NCI-H524 treated with DMSO at 0.1 percent for 48 hours (cell line): Measurements from ENCODE around the gene LRP1B.
"Not testable (repeated sequence)": the region's sequence is repeated elsewhere in the genome, so short reads cannot be mapped to it uniquely, and the experiment has no call there.

Experiments used
- DNase-seq: peaks from one replicate; lab custom pipeline; 2025; lab: John Stamatoyannopoulos, UW

The LRP1B gene

DNA sequence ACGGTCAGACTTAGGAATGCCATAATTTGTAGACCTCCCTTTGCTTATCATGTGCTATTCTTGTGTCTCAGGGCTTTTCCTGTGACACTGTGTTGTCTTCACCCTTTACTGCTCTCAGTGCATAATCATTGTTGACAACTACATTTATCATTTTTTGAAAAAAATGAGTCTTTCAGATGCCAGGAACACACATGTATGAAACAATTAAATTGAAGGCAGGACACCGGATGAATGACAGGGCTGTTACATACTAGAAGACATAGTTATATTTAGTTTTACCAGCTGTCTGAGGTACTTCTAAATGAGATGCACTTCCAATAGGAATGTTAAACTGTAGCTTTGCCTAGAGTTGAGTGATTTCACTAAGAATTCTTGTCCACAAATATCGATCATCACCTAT lies 243.5 kb downstream of the LRP1B start:
- no peak for DNase-seq

GRCh38 chr2:141878016-141878415 lies 252.8 kb downstream of the LRP1B start:
- DNase-seq, result no peak

- DNase-seq, result no peak
These were observed 258.7 kb downstream of the LRP1B start for GRCh38 chr2:141871913-141872634.

- DNase-seq, result no peak
These were observed 261.2 kb downstream of the LRP1B start for GRCh38 chr2:141869572-141869971.

GRCh38 chr2:141863964-141864363 lies 266.9 kb downstream of the LRP1B start:
- no peak for DNase-seq

- no peak for DNase-seq
These were observed 274.4 kb downstream of the LRP1B start for GRCh38 chr2:141856215-141856919.

DNA sequence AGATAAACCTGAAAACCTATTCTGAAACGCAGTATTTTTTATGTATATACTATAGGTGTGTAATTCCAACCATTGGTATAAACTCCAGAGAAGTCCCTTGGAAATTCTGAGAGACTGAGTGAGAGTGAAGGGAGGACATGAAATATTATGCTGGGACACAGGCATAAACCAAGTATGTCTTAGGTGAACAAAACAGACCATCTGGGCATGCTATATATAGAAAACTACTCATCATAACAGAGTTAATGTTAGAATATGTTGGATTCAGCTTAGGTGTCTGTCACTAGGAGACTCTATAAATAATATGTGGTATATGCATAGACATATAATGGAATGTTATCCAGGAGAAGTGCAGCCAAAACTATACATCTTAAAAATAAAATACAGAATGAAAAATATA lies 282.6 kb downstream of the LRP1B start:
- no peak for DNase-seq

DNA sequence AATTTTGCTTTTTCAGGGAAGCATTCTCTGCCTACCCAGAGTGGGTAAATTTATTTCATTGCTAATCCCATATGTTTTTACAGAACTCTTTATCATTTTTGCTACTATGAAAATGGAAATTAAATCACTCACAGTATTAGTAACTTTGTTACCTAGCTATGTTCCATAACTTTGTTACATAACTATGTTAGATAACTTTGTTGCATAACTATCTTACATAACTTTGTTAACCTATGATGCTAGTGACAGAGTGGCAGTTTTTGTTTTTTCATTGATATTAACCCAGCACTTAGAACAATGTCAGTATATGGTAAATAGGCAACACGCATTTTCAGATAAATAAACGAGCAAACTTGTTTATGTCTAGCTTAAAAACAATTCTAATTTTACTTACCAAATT lies 286.6 kb downstream of the LRP1B start:
- DNase-seq, result no peak

GRCh38 chr2:141835103-141835502 lies 295.7 kb downstream of the LRP1B start:
- DNase-seq, result no peak

GRCh38 chr2:141828761-141829160 lies 302.1 kb downstream of the LRP1B start:
- DNase-seq, result no peak

DNA sequence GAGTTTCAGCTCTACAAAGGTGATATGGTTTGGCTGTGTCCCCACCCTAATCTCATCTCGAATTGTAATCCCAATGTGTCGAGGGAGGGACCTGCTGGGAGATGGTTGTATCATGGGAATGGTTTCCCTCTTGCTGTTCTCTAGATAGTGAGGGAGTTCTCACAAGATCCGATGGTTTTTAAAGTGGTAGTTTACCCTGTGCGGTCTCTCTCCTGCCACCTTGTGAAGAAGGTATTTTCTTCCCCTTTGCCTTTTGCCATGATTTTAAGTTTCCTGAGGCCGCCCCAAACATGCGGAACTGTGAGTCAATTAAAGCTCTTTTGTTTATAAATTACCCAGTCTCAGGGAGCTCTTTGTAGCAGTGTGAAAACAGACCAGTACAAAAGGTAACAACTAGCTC lies 306.0 kb downstream of the LRP1B start:
- no peak for DNase-seq

DNA sequence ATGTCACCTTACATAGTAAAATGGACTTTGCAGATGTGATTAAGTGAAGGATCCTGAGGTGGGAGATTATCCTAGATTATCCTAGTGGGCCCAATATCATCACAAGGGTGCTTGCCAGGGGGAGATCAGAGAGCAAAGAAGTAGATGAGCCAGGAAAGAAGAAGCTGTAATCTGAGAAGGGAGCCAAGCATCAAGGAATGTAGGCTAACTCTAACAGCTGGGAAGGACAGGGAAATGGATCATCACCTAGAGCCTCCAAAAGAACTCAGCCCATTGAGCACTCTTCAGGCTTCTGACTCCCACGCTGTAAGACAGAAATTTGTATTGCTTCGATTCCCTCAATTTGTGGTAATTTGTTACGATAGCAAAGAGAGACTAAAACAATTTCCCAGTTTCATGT lies 309.9 kb downstream of the LRP1B start:
- DNase-seq, result no peak

DNA sequence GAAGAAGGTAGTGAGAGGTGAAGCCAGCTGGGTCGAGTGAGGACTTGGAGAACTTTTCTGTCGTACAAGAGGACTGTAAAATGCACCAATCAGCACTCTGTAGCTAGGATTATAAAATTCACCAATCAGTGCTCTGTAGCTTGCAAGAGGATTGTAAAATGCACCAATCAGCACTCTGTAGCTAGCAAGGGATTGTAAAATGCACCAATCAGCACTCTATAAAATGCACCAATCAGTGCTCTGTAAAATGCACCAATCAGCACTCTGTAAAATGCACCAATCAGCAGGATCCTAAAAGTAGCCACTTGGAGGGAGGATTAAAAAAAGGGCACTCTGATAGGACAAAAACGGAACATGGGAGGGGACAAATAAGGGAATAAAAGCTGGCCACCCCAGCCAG lies 315.5 kb downstream of the LRP1B start:
- not testable (repeated sequence) for DNase-seq

GRCh38 chr2:141814150-141814549 lies 316.7 kb downstream of the LRP1B start:
- DNase-seq, result no peak

DNA sequence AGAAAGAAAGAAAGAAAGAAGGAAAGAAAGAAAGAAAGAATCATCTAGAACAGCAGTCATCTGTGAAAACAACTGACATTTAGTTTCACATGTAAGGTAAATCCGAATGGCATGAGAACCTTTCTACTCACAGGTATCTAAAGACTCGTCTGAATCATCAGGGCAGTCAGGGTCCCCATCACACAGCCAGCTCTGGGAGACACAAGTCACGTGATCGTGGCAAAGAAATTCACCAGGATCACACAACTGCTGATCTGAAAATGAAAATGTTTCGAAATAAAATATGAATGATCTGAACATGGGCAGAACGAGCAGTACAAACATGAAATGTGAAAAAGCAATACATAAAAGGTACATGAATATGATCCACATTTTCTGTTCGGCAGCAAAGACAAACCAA lies 320.7 kb downstream of the LRP1B start:
- DNase-seq, result no peak

- no peak for DNase-seq
These were observed 324.7 kb downstream of the LRP1B start for GRCh38 chr2:141806090-141806489.

GRCh38 chr2:141805302-141805701 lies 325.5 kb downstream of the LRP1B start:
- DNase-seq, result no peak

DNA sequence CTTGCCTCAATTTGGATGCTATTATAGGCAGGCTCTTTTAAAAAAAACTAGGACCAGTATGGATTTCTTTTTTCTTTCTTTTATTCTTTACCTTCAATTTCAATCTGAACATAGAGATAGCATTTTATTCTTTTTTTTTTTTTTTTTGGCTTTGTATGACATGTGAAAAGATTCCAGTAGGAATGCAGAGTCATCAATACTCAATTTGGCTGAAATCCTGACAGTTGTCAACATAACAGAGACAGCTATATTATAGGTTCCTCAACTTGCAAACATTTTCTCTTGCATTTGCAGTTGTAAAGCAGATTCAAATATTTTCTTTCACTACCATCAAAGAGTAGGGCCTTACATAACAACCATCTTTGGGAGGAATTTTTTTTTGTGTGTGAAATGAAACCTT lies 334.4 kb downstream of the LRP1B start:
- DNase-seq, result no peak

GRCh38 chr2:141791521-141791920 lies 339.3 kb downstream of the LRP1B start:
- DNase-seq, result no peak

GRCh38 chr2:141782574-141782973 lies 348.2 kb downstream of the LRP1B start:
- DNase-seq, result no peak

DNA sequence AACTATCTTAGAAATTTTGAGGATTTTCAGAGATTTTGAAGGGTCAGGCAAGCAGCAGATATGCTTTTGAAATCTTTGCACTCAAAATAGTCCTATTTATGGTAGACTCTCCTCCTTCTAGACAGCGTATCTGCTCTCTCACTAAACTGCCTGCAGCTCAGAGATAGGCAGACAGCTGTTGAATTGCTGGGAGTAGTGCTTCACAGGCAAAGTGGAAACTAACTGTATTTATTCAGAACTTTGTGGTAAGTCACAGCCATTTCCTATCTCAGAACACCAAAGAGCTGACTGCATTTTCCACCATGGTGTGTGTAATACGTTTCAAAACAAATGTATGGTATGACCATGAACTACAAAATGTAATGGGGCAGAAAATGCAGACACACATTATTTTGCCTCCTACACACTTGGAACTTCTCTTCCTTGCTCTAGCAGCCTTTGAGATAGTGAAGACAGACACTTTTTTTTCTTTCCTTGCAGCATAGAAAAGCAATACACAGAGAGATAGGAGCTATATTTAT lies 352.4 kb downstream of the LRP1B start:
- DNase-seq, result no peak

DNA sequence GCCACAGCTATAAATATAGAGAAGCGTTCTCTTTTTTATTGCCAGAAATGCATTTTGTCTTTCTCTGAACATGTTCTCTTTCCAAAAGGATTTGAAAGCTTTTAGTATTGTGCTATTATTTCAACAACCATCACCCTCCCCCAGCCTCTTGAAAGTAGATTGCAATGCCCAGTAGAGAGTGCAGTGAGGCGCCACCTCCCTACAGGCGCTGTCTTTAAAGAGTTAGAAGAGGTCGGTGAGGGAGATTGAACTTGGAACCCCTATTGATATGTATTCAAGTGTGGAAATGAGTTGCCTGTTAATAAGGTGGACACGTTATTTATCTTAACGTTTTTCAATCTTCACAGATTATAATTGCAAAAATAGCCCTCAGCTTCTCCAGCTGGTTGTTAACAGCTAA lies 360.3 kb downstream of the LRP1B start:
- DNase-seq, result no peak

GRCh38 chr2:141767691-141768090 lies 363.1 kb downstream of the LRP1B start:
- no peak for DNase-seq

DNA sequence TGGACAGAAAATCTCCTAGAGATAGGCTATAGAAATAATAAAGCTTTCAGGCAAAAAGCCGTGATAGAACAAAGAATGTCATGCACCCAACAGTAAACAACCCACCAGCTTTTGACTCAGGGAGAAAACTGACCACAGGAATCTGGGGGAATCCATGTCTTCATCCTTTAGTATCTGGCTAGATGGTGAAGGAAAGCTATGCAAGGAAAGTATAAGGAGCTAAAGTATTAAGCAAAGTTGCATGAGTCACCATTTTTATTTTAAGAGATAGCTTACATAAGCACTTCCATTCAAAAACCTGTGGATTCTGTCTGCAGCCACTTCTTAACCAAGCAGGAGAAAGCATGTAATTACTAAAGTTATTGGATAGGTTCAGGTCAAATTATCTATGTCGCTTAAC lies 363.8 kb downstream of the LRP1B start:
- DNase-seq, result no peak
